GM12878 (cell line): ENCODE data around the gene MTMR4. TPM values are rescaled to one million over a fixed set of nuclear protein-coding genes. Genes with fewer than 3 reads are reported as not detected.

ENCODE experiments used
- ATF3 ChIP-seq: IDR thresholded peaks from 2 replicates; pipeline ENCODE4 v1.6.1; 2011; ENCODE audit warnings: low read depth, mild to moderate bottlenecking, low read length, moderate library complexity, borderline replicate concordance; ENCODE audit errors: extremely low read depth
- BMI1 ChIP-seq: fragments of 450-650 bp; IDR thresholded peaks from 2 replicates; pipeline ENCODE4 v1.6.1; 2016; ENCODE audit warnings: mild to moderate bottlenecking, moderate library complexity, borderline replicate concordance
- BRCA1 ChIP-seq: IDR thresholded peaks from 2 replicates; pipeline ENCODE4 v1.6.1; 2011; ENCODE audit warnings: low read depth, low read length, improper control_type of control experiment
- CREM ChIP-seq: IDR thresholded peaks from 2 replicates; pipeline ENCODE4 v1.6.1; 2014; ENCODE audit warnings: antibody characterized with exemption, low read depth
- E2F4 ChIP-seq: IDR thresholded peaks from 2 replicates; pipeline ENCODE4 v1.6.1; 2012; ENCODE audit warnings: low read depth, low read length, improper control_type of control experiment
- ELK1 ChIP-seq: IDR thresholded peaks from 2 replicates; pipeline ENCODE4 v1.6.1; 2012; ENCODE audit warnings: low read depth, low read length, improper control_type of control experiment
- HDGF ChIP-seq: fragments of 450-650 bp; IDR thresholded peaks from 2 replicates; pipeline ENCODE4 v1.6.1; 2016; ENCODE audit warnings: antibody characterized with exemption
- IRF3 ChIP-seq: fragments of 450-650 bp; IDR thresholded peaks from 2 replicates; pipeline ENCODE4 v1.6.1; 2014; ENCODE audit warnings: mild to moderate bottlenecking
- KAT2A ChIP-seq: conservative IDR thresholded peaks from 2 replicates; pipeline ENCODE4 v1.6.1; 2011; ENCODE audit warnings: low read depth, low read length; ENCODE audit not compliant: control insufficient read depth
- KLF5 ChIP-seq: fragments of 450-650 bp; IDR thresholded peaks from 2 replicates; pipeline ENCODE4 v1.6.1; 2014; ENCODE audit warnings: mild to moderate bottlenecking; ENCODE audit not compliant: partially characterized antibody
- LARP7 ChIP-seq: fragments of 450-650 bp; IDR thresholded peaks from 2 replicates; pipeline ENCODE4 v1.6.1; 2017; ENCODE audit warnings: mild to moderate bottlenecking
- MEF2A ChIP-seq: IDR thresholded peaks from 2 replicates; pipeline ENCODE4 v1.6.1; 2011; ENCODE audit warnings: low read depth, mild to moderate bottlenecking, low read length, moderate library complexity; ENCODE audit not compliant: insufficient read depth
- MTA2 ChIP-seq: fragments of 450-650 bp; IDR thresholded peaks from 2 replicates; pipeline ENCODE4 v1.6.1; 2016; ENCODE audit warnings: low read depth, mild to moderate bottlenecking, moderate library complexity
- MXI1 ChIP-seq: fragments of 150-350 bp; IDR thresholded peaks from 2 replicates; pipeline ENCODE4 v1.6.1; 2011; ENCODE audit warnings: low read depth, mild to moderate bottlenecking, inconsistent platforms, low read length, improper control_type of control experiment
- NFIC ChIP-seq: IDR thresholded peaks from 2 replicates; pipeline ENCODE4 v1.6.1; 2012; ENCODE audit warnings: low read depth, mild to moderate bottlenecking, inconsistent platforms, low read length, moderate library complexity
- PKNOX1 ChIP-seq: fragments of 450-650 bp; IDR thresholded peaks from 2 replicates; pipeline ENCODE4 v1.6.1; 2016; ENCODE audit warnings: mild to moderate bottlenecking
- RAD21 ChIP-seq: IDR thresholded peaks from 2 replicates; pipeline ENCODE4 v1.6.1; 2011; ENCODE audit warnings: mild to moderate bottlenecking, low read depth, low read length, moderate library complexity; ENCODE audit not compliant: insufficient read depth
- RAD51 ChIP-seq: fragments of 450-650 bp; IDR thresholded peaks from 2 replicates; pipeline ENCODE4 v1.6.1; 2016; ENCODE audit warnings: moderate library complexity, mild to moderate bottlenecking, inconsistent platforms
- RELA ChIP-seq: fragments of 450-650 bp; IDR thresholded peaks from 2 replicates; pipeline ENCODE4 v1.8.0; 2014; ENCODE audit warnings: borderline replicate concordance; ENCODE audit not compliant: partially characterized antibody
- RELB ChIP-seq: fragments of 450-650 bp; IDR thresholded peaks from 2 replicates; pipeline ENCODE4 v1.6.1; 2017; ENCODE audit warnings: low read depth, mild to moderate bottlenecking, moderate library complexity
- SMAD5 ChIP-seq: IDR thresholded peaks from 2 replicates; pipeline ENCODE4 v1.6.1; 2016; ENCODE audit warnings: antibody characterized with exemption, low read depth
- SMC3 ChIP-seq: IDR thresholded peaks from 2 replicates; pipeline ENCODE4 v1.6.1; 2011; ENCODE audit warnings: low read length, improper control_type of control experiment, borderline replicate concordance
- SUZ12 ChIP-seq: fragments of 200-600 bp; sonication (generic); IDR thresholded peaks from one replicate; pipeline ENCODE4 v1.6.1; 2018; ENCODE audit warnings: antibody characterized with exemption, mild to moderate bottlenecking; ENCODE audit not compliant: unreplicated experiment
- TAF1 ChIP-seq: IDR thresholded peaks from 2 replicates; pipeline ENCODE4 v1.6.1; 2011; ENCODE audit warnings: mild to moderate bottlenecking, low read depth, low read length, borderline replicate concordance
- ZBED1 ChIP-seq: IDR thresholded peaks from 2 replicates; pipeline ENCODE4 v1.6.1; 2016; ENCODE audit warnings: borderline replicate concordance
- ZNF207 ChIP-seq: fragments of 450-650 bp; IDR thresholded peaks from 2 replicates; pipeline ENCODE4 v1.6.1; 2014; ENCODE audit warnings: antibody characterized with exemption, mild to moderate bottlenecking, borderline replicate concordance
- polyA plus RNA-seq, 11 experiments: library from polyadenylated mRNA; depleted of rRNA in 4 of 11; unstranded in 6 of 11; stranded (reverse) in 5 of 11; fragments of >200 nt; fragmentation: Nextera tagmentation in 4 of 11; fragmentation: Illumina TruSeq in 1 of 11; extraction: Ambion mirVana in 4 of 11; extraction: Trizol in 1 of 11; gene quantifications; 1 replicate in 1 of 11; 2 replicates in 10 of 11; pipeline versions ENCODE4 v1.2.1 to v1.2.3, GENCODE V29; 2011 to 2016; ENCODE audit warnings: inconsistent platforms in 2 of 11, missing spikeins in 2 of 11, low read depth in 1 of 11
- total RNA-seq, 4 experiments: library from RNA; depleted of rRNA in 3 of 4; stranded (reverse); fragments of >200 nt in 3 of 4; fragmentation: Illumina TruSeq in 1 of 4; extraction: Trizol in 1 of 4; gene quantifications; 2 replicates each; pipeline versions ENCODE4 v1.2.1 to v1.2.3, GENCODE V29; 2013 to 2021

The MTMR4 gene
- total and polyA plus RNA-seq, 10 of the 15 experiments (the other 5 are each of a cell fraction or from before 2014, with no cell fraction given), result 12.8 to 127 (median 53.2) TPM

GRCh38 chr17:58504826-58505351 lies 9.5 kb downstream of the MTMR4 start (continued):
- TF ChIP-seq KLF5 (no peak), RELB (peak; percentile 93), ZNF207 (no peak), LARP7 (no peak), RELA (no peak), SUZ12 (no peak), HDGF (peak; percentile 17; the same call in 1 of the 2 replicates), TAF1 (0 out of 2 replicates have a peak, but pooled peaks have one; percentile 45), MEF2A (no peak), RAD21 (no peak), ATF3 (no peak), CREM (no peak), E2F4 (no peak), NFIC (0 out of 2 replicates have a peak, but pooled peaks have one; percentile 38), BMI1 (no peak), RAD51 (peak; percentile 86), ELK1 (no peak), PKNOX1 (no peak; the same call in 1 of the 2 replicates), IRF3 (no peak), MTA2 (peak; percentile 67), ZBED1 (no peak), SMAD5 (no peak), BRCA1 (no peak), MXI1 (no peak), SMC3 (no peak), KAT2A (no peak)
